NCI-H1436 treated with DMSO at 0.1 percent for 48 hours (cell line): ENCODE measurements around the gene MAPT.
"Not testable (repeated sequence)": the region's sequence is repeated elsewhere in the genome, so short reads cannot be mapped to it uniquely, and the experiment has no call there.

ENCODE experiments used
- DNase-seq: peaks from one replicate; lab custom pipeline; 2025; lab: John Stamatoyannopoulos, UW

The MAPT gene

DNA sequence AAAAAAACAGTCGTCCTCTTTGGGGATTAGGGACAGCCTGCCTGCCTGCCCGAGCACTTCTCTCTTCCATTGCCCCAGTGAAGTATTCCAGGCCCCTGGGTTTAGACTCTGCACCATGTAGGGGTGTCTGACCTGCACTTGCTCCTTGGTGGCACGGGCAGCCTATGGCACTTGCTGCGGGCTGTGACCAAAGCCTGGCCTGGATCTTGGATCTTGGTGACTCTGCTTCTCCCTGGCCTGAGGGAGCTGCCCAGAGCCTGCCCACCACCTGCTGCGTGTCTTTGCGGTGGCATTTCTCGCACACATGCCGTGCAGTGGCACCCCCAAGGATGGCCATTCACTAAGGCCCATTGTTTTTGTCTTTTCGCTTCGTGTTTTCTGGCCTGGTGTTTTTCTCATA lies 98.5 kb downstream of the MAPT start:
- DNase-seq, result no peak

DNA sequence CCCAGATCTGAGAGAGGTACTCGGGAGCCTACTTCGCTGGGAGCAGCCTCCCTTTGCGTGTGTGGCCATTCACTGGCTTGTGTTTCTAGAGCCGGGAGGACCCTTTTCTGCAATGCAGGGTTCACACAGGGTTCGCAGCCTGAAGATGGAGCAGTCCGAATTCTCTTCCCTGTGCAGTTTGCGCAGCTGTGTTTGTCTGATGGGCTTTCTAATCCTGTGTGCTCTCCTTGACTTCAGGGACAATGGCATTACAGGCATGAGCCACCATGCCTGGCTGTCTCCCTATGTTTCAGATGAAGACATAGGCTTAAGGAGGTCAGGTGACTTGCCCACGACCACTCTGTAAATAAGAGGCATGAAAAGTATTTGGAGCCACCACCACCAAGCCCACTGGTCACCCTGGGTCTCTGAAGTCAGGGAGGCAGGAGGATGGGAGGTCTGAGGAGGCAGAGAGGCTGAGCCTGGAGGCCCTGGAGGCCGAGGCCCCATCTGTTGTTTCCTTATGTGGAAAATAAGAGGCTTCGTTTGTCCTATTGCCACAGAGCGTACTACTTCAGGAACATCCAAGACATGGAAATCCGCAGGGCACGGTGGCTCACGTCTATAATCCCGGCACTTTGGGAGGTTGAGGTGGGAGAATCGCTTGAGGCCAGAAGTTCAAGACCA lies 99.7 kb downstream of the MAPT start:
- no peak for DNase-seq

DNA sequence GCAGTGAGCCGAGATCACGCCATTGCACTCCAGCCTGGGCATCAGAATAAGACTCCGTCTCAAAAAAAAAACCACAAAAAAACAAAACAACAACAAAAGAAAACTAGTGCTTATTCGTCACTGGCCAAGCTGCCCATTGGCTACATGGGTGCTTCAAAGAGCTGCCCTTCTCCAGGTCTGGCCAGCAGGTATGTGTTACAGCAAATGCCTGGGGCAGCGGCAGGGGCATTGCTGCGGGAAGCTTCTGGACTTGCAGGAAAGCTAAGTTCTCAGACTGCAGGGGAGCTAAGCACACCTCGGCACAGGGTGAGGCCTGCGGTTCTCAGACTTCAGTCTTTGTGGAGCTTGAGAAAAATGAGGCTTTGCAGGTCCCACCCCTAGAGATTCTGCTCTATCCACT lies 100.6 kb downstream of the MAPT start:
- no peak for DNase-seq

DNA sequence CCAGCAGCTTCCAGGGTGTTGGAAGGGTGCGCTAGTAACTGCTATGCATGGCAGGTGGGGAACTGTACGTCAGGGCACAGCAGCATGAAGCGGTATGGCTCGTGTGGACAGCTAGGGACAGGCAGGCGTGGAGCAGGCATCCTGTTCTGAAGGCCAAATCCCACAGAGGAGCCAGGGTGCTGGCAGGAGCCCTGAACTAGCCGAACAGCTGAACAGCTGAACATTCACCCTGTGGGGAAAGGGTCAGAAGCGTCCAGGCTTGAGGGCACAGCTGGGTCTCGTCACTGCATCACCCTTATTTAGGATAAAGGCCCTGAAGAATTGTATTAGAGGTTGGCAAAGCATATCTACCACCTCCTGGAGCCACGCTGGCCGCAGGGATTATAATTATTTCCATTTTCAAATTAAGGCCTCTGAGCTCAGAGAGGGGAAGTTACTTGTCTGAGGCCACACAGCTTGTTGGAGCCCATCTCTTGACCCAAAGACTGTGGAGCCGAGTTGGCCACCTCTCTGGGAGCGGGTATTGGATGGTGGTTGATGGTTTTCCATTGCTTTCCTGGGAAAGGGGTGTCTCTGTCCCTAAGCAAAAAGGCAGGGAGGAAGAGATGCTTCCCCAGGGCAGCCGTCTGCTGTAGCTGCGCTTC lies 101.4 kb downstream of the MAPT start:
- no peak for DNase-seq

DNA sequence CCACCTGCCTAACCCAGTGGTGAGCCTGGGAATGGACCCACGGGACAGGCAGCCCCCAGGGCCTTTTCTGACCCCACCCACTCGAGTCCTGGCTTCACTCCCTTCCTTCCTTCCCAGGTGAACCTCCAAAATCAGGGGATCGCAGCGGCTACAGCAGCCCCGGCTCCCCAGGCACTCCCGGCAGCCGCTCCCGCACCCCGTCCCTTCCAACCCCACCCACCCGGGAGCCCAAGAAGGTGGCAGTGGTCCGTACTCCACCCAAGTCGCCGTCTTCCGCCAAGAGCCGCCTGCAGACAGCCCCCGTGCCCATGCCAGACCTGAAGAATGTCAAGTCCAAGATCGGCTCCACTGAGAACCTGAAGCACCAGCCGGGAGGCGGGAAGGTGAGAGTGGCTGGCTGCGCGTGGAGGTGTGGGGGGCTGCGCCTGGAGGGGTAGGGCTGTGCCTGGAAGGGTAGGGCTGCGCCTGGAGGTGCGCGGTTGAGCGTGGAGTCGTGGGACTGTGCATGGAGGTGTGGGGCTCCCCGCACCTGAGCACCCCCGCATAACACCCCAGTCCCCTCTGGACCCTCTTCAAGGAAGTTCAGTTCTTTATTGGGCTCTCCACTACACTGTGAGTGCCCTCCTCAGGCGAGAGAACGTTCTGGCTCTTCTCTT lies 102.1 kb downstream of the MAPT start:
- DNase-seq, result no peak

DNA sequence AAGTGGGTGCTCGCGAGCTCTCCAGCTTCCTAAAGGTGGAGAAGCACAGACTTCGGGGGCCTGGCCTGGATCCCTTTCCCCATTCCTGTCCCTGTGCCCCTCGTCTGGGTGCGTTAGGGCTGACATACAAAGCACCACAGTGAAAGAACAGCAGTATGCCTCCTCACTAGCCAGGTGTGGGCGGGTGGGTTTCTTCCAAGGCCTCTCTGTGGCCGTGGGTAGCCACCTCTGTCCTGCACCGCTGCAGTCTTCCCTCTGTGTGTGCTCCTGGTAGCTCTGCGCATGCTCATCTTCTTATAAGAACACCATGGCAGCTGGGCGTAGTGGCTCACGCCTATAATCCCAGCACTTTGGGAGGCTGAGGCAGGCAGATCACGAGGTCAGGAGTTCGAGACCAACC lies 102.8 kb downstream of the MAPT start:
- no peak for DNase-seq

DNA sequence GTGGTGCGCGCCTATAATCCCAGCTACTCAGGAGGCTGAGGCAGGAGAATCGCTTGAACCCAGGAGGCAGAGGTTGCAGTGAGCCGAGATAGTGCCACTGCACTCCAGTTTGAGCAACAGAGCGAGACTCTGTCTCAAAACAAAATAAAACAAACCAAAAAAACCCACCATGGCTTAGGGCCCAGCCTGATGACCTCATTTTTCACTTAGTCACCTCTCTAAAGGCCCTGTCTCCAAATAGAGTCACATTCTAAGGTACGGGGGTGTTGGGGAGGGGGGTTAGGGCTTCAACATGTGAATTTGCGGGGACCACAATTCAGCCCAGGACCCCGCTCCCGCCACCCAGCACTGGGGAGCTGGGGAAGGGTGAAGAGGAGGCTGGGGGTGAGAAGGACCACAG lies 103.3 kb downstream of the MAPT start:
- DNase-seq, result no peak

DNA sequence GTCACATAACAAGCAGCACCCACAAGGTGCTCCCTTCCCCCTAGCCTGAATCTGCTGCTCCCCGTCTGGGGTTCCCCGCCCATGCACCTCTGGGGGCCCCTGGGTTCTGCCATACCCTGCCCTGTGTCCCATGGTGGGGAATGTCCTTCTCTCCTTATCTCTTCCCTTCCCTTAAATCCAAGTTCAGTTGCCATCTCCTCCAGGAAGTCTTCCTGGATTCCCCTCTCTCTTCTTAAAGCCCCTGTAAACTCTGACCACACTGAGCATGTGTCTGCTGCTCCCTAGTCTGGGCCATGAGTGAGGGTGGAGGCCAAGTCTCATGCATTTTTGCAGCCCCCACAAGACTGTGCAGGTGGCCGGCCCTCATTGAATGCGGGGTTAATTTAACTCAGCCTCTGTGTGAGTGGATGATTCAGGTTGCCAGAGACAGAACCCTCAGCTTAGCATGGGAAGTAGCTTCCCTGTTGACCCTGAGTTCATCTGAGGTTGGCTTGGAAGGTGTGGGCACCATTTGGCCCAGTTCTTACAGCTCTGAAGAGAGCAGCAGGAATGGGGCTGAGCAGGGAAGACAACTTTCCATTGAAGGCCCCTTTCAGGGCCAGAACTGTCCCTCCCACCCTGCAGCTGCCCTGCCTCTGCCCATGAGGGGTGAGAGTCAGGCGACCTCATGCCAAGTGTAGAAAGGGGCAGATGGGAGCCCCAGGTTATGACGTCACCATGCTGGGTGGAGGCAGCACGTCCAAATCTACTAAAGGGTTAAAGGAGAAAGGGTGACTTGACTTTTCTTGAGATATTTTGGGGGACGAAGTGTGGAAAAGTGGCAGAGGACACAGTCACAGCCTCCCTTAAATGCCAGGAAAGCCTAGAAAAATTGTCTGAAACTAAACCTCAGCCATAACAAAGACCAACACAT lies 104.9 kb downstream of the MAPT start, which contains the start of gene STH:
STH (plus strand) TSS at position 264 of the 913 bp plus-strand sequence; CDS start at position 294, 30 bp downstream.
- no peak for DNase-seq

DNA sequence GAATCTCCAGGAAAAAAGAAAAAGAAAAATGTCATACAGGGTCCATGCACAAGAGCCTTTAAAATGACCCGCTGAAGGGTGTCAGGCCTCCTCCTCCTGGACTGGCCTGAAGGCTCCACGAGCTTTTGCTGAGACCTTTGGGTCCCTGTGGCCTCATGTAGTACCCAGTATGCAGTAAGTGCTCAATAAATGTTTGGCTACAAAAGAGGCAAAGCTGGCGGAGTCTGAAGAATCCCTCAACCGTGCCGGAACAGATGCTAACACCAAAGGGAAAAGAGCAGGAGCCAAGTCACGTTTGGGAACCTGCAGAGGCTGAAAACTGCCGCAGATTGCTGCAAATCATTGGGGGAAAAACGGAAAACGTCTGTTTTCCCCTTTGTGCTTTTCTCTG lies 105.5 kb downstream of the MAPT start:
- no peak for DNase-seq

DNA sequence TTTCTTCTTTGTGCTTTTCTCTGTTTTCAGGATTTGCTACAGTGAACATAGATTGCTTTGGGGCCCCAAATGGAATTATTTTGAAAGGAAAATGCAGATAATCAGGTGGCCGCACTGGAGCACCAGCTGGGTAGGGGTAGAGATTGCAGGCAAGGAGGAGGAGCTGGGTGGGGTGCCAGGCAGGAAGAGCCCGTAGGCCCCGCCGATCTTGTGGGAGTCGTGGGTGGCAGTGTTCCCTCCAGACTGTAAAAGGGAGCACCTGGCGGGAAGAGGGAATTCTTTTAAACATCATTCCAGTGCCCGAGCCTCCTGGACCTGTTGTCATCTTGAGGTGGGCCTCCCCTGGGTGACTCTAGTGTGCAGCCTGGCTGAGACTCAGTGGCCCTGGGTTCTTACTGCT lies 105.9 kb downstream of the MAPT start:
- DNase-seq, result no peak

DNA sequence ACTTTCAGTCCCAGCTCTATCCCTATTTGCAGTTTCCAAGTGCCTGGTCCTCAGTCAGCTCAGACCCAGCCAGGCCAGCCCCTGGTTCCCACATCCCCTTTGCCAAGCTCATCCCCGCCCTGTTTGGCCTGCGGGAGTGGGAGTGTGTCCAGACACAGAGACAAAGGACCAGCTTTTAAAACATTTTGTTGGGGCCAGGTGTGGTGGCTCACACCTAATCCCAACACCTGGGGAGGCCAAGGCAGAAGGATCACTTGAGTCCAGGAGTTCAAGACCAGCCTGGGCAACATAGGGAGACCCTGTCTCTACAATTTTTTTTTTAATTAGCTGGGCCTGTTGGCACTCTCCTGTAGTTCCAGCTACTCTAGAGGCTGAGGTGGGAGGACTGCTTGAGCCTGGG lies 106.4 kb downstream of the MAPT start:
- no peak for DNase-seq

DNA sequence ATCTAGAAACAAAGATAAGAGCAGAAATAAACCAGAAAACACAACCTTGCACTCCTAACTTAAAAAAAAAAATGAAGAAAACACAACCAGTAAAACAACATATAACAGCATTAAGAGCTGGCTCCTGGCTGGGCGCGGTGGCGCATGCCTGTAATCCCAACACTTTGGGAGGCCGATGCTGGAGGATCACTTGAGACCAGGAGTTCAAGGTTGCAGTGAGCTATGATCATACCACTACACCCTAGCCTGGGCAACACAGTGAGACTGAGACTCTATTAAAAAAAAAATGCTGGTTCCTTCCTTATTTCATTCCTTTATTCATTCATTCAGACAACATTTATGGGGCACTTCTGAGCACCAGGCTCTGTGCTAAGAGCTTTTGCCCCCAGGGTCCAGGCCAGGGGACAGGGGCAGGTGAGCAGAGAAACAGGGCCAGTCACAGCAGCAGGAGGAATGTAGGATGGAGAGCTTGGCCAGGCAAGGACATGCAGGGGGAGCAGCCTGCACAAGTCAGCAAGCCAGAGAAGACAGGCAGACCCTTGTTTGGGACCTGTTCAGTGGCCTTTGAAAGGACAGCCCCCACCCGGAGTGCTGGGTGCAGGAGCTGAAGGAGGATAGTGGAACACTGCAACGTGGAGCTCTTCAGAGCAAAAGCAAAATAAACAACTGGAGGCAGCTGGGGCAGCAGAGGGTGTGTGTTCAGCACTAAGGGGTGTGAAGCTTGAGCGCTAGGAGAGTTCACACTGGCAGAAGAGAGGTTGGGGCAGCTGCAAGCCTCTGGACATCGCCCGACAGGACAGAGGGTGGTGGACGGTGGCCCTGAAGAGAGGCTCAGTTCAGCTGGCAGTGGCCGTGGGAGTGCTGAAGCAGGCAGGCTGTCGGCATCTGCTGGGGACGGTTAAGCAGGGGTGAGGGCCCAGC lies 107.3 kb downstream of the MAPT start:
- no peak for DNase-seq

DNA sequence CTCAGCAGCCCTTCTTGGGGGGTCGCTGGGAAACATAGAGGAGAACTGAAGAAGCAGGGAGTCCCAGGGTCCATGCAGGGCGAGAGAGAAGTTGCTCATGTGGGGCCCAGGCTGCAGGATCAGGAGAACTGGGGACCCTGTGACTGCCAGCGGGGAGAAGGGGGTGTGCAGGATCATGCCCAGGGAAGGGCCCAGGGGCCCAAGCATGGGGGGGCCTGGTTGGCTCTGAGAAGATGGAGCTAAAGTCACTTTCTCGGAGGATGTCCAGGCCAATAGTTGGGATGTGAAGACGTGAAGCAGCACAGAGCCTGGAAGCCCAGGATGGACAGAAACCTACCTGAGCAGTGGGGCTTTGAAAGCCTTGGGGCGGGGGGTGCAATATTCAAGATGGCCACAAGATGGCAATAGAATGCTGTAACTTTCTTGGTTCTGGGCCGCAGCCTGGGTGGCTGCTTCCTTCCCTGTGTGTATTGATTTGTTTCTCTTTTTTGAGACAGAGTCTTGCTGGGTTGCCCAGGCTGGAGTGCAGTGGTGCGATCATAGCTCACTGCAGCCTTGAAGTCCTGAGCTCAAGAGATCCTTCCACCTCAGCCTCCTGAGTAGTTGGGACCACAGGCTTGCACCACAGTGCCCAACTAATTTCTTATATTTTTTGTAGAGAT lies 108.1 kb downstream of the MAPT start:
- no peak for DNase-seq

DNA sequence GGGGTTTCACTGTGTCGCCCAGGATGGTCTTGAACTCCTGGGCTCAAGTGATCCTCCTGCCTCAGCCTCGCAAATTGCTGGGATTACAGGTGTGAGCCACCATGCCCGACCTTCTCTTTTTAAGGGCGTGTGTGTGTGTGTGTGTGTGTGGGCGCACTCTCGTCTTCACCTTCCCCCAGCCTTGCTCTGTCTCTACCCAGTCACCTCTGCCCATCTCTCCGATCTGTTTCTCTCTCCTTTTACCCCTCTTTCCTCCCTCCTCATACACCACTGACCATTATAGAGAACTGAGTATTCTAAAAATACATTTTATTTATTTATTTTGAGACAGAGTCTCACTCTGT lies 108.6 kb downstream of the MAPT start:
- DNase-seq, result no peak

DNA sequence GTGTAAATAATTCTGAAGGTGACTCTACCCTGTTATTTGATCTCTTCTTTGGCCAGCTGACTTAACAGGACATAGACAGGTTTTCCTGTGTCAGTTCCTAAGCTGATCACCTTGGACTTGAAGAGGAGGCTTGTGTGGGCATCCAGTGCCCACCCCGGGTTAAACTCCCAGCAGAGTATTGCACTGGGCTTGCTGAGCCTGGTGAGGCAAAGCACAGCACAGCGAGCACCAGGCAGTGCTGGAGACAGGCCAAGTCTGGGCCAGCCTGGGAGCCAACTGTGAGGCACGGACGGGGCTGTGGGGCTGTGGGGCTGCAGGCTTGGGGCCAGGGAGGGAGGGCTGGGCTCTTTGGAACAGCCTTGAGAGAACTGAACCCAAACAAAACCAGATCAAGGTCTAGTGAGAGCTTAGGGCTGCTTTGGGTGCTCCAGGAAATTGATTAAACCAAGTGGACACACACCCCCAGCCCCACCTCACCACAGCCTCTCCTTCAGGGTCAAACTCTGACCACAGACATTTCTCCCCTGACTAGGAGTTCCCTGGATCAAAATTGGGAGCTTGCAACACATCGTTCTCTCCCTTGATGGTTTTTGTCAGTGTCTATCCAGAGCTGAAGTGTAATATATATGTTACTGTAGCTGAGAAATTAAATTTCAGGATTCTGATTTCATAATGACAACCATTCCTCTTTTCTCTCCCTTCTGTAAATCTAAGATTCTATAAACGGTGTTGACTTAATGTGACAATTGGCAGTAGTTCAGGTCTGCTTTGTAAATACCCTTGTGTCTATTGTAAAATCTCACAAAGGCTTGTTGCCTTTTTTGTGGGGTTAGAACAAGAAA lies 109.8 kb downstream of the MAPT start:
- no peak for DNase-seq

DNA sequence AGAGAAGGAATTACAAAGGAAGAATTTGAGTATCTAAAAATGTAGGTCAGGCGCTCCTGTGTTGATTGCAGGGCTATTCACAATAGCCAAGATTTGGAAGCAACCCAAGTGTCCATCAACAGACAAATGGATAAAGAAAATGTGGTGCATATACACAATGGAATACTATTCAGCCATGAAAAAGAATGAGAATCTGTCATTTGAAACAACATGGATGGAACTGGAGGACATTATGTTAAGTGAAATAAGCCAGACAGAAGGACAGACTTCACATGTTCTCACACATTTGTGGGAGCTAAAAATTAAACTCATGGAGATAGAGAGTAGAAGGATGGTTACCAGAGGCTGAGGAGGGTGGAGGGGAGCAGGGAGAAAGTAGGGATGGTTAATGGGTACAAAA lies 111.7 kb downstream of the MAPT start:
- DNase-seq, result not testable (repeated sequence)

DNA sequence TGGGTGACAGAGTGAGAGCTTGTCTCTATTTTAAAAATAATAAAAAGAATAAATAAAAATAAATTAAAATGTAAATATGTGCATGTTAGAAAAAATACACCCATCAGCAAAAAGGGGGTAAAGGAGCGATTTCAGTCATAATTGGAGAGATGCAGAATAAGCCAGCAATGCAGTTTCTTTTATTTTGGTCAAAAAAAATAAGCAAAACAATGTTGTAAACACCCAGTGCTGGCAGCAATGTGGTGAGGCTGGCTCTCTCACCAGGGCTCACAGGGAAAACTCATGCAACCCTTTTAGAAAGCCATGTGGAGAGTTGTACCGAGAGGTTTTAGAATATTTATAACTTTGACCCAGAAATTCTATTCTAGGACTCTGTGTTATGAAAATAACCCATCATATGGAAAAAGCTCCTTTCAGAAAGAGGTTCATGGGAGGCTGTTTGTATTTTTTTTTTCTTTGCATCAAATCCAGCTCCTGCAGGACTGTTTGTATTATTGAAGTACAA lies 113.2 kb downstream of the MAPT start:
- DNase-seq, result no peak

DNA sequence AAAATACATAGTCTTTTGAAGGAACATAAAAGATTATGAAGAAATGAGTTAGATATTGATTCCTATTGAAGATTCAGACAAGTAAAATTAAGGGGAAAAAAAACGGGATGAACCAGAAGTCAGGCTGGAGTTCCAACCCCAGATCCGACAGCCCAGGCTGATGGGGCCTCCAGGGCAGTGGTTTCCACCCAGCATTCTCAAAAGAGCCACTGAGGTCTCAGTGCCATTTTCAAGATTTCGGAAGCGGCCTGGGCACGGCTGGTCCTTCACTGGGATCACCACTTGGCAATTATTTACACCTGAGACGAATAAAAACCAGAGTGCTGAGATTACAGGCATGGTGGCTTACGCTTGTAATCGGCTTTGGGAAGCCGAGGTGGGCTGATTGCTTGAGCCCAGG lies 114.2 kb downstream of the MAPT start:
- DNase-seq, result no peak

DNA sequence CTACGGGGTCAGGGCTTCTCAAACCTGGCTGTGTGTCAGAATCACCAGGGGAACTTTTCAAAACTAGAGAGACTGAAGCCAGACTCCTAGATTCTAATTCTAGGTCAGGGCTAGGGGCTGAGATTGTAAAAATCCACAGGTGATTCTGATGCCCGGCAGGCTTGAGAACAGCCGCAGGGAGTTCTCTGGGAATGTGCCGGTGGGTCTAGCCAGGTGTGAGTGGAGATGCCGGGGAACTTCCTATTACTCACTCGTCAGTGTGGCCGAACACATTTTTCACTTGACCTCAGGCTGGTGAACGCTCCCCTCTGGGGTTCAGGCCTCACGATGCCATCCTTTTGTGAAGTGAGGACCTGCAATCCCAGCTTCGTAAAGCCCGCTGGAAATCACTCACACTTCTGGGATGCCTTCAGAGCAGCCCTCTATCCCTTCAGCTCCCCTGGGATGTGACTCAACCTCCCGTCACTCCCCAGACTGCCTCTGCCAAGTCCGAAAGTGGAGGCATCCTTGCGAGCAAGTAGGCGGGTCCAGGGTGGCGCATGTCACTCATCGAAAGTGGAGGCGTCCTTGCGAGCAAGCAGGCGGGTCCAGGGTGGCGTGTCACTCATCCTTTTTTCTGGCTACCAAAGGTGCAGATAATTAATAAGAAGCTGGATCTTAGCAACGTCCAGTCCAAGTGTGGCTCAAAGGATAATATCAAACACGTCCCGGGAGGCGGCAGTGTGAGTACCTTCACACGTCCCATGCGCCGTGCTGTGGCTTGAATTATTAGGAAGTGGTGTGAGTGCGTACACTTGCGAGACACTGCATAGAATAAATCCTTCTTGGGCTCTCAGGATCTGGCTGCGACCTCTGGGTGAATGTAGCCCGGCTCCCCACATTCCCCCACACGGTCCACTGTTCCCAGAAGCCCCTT lies 115.6 kb downstream of the MAPT start:
- DNase-seq, result no peak
